Heart left ventricle (tissue), 16 donors: ENCODE measurements around the gene ACCS. TPM values are rescaled to one million over a fixed set of nuclear protein-coding genes. Genes with fewer than 3 reads are reported as not detected.
A peak's percentile ranks its signal among the peaks of the same experiment; 100 is the strongest.

Source experiments
- ATAC-seq, 4 donors: fragments of 200-7000 bp; cut with Tn5 transposase; one replicate each; pipeline ENCODE4 v1.9.1; 2020 to 2022; ENCODE audit warnings: moderate library complexity in 4 of 4, mild to moderate bottlenecking in 3 of 4, moderate number of reproducible peaks in 1 of 4
- DNase-seq, 5 donors: peaks; one replicate each; pipeline ENCODE4 v3.0.0-alpha.2; 2020
- H3K27ac ChIP-seq, 12 donors: fragments of 200-600 bp; sonication (generic) in 4 of 12; one replicate each; pipeline versions ENCODE4 v1.5.0 to v1.8.0; 2016 to 2022; ENCODE audit warnings: mild to moderate bottlenecking in 2 of 12
- H3K27me3 ChIP-seq, 9 donors: fragments of 200-600 bp; sonication (generic) in 2 of 9; one replicate each; pipeline versions ENCODE4 v1.5.1 to v1.8.0; 2016 to 2022; ENCODE audit warnings: mild to moderate bottlenecking in 3 of 9
- H3K36me3 ChIP-seq, 9 donors: fragments of 200-600 bp; sonication (generic) in 2 of 9; one replicate each; pipeline versions ENCODE4 v1.5.0 to v1.8.0; 2018 to 2022; ENCODE audit warnings: mild to moderate bottlenecking in 2 of 9
- H3K4me1 ChIP-seq, 12 donors: fragments of 200-600 bp; sonication (generic) in 4 of 12; one replicate each; pipeline versions ENCODE4 v1.5.0 to v1.8.0; 2016 to 2022; ENCODE audit warnings: mild to moderate bottlenecking in 3 of 12
- H3K4me3 ChIP-seq, 12 donors: fragments of 200-600 bp; sonication (generic) in 4 of 12; one replicate each; pipeline versions ENCODE4 v1.5.0 to v1.8.0; 2017 to 2022; ENCODE audit warnings: mild to moderate bottlenecking in 9 of 12, moderate library complexity in 4 of 12
- H3K9me3 ChIP-seq, 12 donors: fragments of 200-600 bp; sonication (generic) in 4 of 12; one replicate each; pipeline versions ENCODE4 v1.5.0 to v1.8.0; 2016 to 2022; ENCODE audit warnings: mild to moderate bottlenecking in 1 of 12
- POLR2A ChIP-seq, 2 donors: fragments of 450-650 bp; IDR thresholded peaks; one replicate each; pipeline ENCODE4 v1.6.1; 2017; ENCODE audit warnings: antibody characterized with exemption in 2 of 2, mild to moderate bottlenecking in 2 of 2, moderate library complexity in 2 of 2
- WGBS, 4 donors: extraction: QIAGEN DNeasy Blood & Tissue Kit in 2 of 4; methylation state at CpG; one replicate each; pipeline versions ENCODE4 v1.1.5 to v1.1.7; 2013 to 2018; 5-methylcytosine and 5-hydroxymethylcytosine counted together
- intact Hi-C, 10 donors: fragments of 100-400 bp; cut with DNase I; formaldehyde crosslinking; loops; one replicate each; pipeline versions ENCODE4 v1.11.1 to v1.14.2; 2022
- polyA plus RNA-seq, 2 donors: library from polyadenylated mRNA; stranded (reverse); fragments of 200-250 nt; gene quantifications; one replicate each; pipeline ENCODE4 v1.2.3, GENCODE V29; 2013
- total RNA-seq, 9 donors: library from RNA; depleted of rRNA in 2 of 9; stranded (reverse); fragments of >200 nt in 2 of 9; fragmentation: NEBNext Ultra II Directional in 3 of 9; extraction: Animal tissue kit (Norgen Biotek cat#: 25700) in 3 of 9; gene quantifications; one replicate each; pipeline versions ENCODE4 v1.1.0 to v1.2.4, GENCODE V29; 2016 to 2023
- TF ChIP-seq, protein P1 (sequence below), 12 donors: fragments of 200-600 bp; sonication (generic) in 4 of 12; IDR thresholded peaks; one replicate each; pipeline versions ENCODE4 v1.5.0 to v1.8.0; 2018 to 2022; ENCODE audit warnings: antibody characterized with exemption in 12 of 12, mild to moderate bottlenecking in 5 of 12
- donor health status: ischemic (EF 13 %, LVEDD 7.1; RV severe dilation, severe dysfunction).
- donor health status: healthy with polysubstance abuse.
- donor health status: DM: no; HTN: yes; CAD: no.
- donor health status: DM: no; HTN: no; CAD: no.
- donor health status: ischemic (EF 25% LVEDD 6.9; RV normal size, moderate dysfunction).
- donor health status: ischemic (EF 25% LVEDD 5.7; RV mildly dilated, moderate dysfunction).
- donor health status: healthy.
- donor health status: DM: yes; HTN: yes; CAD: no.
- donor health status: ischemic (EF 35%, LVEDD 5.7; RV mildly dilated, moderate dysfunction).
- donor health status: nonischemic (EF 11% LVEDD 7.7; RV severe dilation, severe dysfunction).
- donor health status: DM: yes; HTN: yes; CAD: no.
- donor health status: PGD.
- donor health status: ischemic (EF 29% LVEDD 5.4; RV normal size, mild dysfunction).
- donor health status: nonischemic (EF 23%, LVEDD 6.1; RV moderate dilation, normal function).

The ACCS gene
- total and polyA plus RNA-seq, 11 donors: 1.6 to 16.7 (median 8.3) TPM

- H3K9me3 ChIP-seq: peaks cover 0 to 10% (median 3%) of the 10 kb centered on the region in 12 donors
- intact Hi-C loops: loop anchor here in 5 of 10 donors (1.0 to 5.0 kb wide), 5 partner anchors 42 to 86 kb away; no protein-coding TSS in a partner anchor
- no peaks in the 10 kb centered on the region for H3K36me3 ChIP-seq
- H3K4me1 ChIP-seq: peaks cover 2 to 46% (median 30%) of the 10 kb centered on the region in 12 donors
- H3K27me3 ChIP-seq: no peaks in the 10 kb centered on the region
- H3K4me3 ChIP-seq: no peak overlapping the region
- DNase-seq (no peak), ATAC-seq (no peak)
- WGBS, 4 donors: 63 to 74% (median 69%) methylated on average over 5 of the region's 5 CpGs
- H3K27ac ChIP-seq: peak overlapping the region; percentile 33 to 92 (median 80)
- no peak for TF ChIP-seq POLR2A (IDR thresholded peaks at IDR 0.05)
- TF ChIP-seq, protein P1, sequence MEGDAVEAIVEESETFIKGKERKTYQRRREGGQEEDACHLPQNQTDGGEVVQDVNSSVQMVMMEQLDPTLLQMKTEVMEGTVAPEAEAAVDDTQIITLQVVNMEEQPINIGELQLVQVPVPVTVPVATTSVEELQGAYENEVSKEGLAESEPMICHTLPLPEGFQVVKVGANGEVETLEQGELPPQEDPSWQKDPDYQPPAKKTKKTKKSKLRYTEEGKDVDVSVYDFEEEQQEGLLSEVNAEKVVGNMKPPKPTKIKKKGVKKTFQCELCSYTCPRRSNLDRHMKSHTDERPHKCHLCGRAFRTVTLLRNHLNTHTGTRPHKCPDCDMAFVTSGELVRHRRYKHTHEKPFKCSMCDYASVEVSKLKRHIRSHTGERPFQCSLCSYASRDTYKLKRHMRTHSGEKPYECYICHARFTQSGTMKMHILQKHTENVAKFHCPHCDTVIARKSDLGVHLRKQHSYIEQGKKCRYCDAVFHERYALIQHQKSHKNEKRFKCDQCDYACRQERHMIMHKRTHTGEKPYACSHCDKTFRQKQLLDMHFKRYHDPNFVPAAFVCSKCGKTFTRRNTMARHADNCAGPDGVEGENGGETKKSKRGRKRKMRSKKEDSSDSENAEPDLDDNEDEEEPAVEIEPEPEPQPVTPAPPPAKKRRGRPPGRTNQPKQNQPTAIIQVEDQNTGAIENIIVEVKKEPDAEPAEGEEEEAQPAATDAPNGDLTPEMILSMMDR (IDR thresholded peaks at IDR 0.05): no peak
These were observed 35.1 kb upstream of the ACCS start for GRCh38 chr11:44030996-44031395.

- ATAC-seq: no peak
These were observed 34.5 kb upstream of the ACCS start for GRCh38 chr11:44031549-44031948.

GRCh38 chr11:44032299-44033085, 33.6 kb upstream of the ACCS start:
- 60 to 70% (median 66%) methylated on average over 14 to 15 of the region's 15 CpGs for WGBS, 4 donors
- H3K27ac ChIP-seq: peak overlapping the region in 11 of 12 donors; percentile 51 to 92 (median 78)

More at GRCh38 chr11:44031549-44031948, 34.5 kb upstream of the ACCS start:
- WGBS, 4 donors: 96 to 97% (median 97%) methylated on average over 5 of the region's 5 CpGs
- Histone ChIP-seq H3K27me3 (no peaks in the 10 kb centered on the region), H3K9me3 (peaks cover 0 to 5% (median 0%) of the 10 kb centered on the region in 12 donors), H3K27ac (peak overlapping the region; percentile 33 to 92 (median 80)), H3K4me1 (peaks cover 2 to 46% (median 30%) of the 10 kb centered on the region in 12 donors), H3K36me3 (no peaks in the 10 kb centered on the region), H3K4me3 (no peak overlapping the region)
- DNase-seq: no peak
- TF ChIP-seq, protein P1 (IDR thresholded peaks at IDR 0.05): no peak
- TF ChIP-seq POLR2A (IDR thresholded peaks at IDR 0.05): no peak
- intact Hi-C loops: loop anchor here in 5 of 10 donors (2.0 to 5.0 kb wide), 4 partner anchors 43 to 87 kb away; no protein-coding TSS in a partner anchor

More at GRCh38 chr11:44032299-44033085, 33.6 kb upstream of the ACCS start:
- TF ChIP-seq POLR2A (IDR thresholded peaks at IDR 0.05): no peak
- TF ChIP-seq, protein P1 (IDR thresholded peaks at IDR 0.05): no peak
- H3K36me3 ChIP-seq: no peaks in the 10 kb centered on the region
- peaks cover 2 to 53% (median 34%) of the 10 kb centered on the region in 12 donors for H3K4me1 ChIP-seq
- intact Hi-C loops: loop anchor here in 4 of 10 donors (1.0 to 5.0 kb wide), 5 partner anchors 44 to 88 kb away; no protein-coding TSS in a partner anchor
- H3K4me3 ChIP-seq: no peak overlapping the region
- DNase-seq (peak; percentile 59 to 83 (median 77)), ATAC-seq (peak in 3 of 4 donors; percentile 47 to 64 (median 48))
- H3K9me3 ChIP-seq: no peaks in the 10 kb centered on the region
- no peaks in the 10 kb centered on the region for H3K27me3 ChIP-seq
